ENCODE measurements around the gene C16orf74.
A peak's percentile ranks its signal among the peaks of the same experiment; 100 is the strongest.

Gene C16orf74

DNA sequence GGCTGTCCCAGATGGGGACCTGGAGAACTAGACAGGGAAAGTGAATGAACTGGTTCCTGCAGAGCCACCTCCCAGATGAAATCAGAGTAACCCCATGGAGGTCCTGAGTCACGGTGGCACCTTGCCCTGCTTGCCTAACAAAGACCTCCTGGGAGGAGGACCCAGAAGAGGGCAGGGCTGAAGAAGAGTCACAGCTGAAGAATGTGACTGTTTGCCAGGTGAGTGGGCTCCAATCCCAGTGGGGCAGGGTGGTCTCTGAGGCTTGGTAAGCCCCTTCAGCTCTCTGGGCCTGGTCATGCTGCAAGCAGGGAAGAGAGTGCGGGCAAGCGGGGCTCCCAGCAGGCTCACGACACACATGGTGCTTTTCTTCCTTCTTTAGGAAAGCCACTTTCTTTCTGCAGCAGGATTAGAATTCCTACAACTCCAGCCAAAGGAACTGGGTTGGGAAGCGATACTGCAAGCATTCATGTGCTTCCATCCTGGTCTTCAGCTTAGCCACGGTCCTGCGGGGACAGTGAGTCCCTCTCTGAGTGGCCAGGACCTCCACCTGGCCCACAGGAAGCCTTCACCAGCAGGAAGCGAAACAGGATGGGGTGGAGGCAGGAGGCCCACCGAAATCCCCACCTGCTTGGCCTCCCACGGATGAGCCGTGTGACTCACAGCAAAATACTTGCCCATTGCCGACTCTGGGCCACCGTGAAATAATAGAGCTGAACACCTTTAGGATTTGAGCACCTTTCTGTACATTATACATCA, 4.3 kb downstream of the C16orf74 start:
- no peak for DNase-seq

DNA sequence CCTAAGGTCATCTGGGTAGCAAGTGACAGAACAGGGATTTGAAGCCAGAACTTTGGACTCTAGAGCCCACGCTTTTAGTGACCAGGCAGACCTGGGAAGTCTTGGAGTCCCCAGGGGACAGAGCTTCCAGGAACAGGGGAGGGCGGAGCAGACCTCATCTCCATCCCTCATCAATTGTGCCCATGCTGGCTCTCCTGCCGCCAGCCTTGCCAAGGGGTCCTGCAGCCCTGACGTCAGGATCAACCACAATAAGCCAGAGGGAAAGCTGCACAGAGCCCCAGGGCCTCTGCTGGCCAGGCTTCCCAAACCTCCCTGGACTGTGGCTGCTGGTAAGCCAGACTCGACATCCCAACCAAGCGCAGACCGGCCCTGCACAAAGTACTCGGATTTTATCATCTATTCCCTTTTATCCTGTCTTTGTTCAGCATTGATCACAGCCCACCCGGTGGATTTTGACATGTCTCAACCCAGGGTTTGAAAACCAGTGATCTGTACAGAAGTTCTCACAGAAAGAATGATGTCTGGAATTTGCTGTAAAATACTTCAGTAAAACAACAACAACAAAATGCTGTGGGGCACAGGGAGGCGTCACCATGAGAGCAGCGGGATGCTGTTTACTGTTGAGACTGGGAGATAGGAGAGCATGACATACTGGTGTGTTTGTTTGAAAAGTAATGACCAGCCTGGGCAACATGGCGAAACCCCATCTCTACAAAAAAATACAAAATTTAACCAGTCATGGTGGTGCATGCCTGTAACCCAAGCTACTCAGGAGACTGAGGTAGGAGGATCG, 11.8 kb downstream of the C16orf74 start:
- no peak for DNase-seq

DNA sequence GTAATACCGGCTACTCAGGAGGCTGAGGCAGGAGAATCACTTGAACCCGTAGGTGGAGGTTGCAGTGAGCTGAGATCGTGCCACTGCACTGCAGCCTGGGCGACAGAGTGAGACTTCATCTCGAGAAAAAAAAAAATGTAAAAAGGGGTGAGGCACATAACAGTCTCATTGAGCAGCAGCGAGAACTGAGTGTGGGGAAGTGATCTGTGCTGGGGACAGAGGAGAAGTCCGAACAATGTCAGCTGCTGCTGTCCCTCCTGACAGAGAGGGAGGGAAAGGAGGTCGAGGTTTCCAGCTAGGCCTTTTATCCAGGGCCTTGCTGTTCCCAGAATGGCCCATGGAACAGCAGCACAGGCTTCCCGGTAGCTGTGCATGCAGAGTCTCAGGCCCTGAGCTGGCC, 14.0 kb downstream of the C16orf74 start:
- no peak for DNase-seq

DNA sequence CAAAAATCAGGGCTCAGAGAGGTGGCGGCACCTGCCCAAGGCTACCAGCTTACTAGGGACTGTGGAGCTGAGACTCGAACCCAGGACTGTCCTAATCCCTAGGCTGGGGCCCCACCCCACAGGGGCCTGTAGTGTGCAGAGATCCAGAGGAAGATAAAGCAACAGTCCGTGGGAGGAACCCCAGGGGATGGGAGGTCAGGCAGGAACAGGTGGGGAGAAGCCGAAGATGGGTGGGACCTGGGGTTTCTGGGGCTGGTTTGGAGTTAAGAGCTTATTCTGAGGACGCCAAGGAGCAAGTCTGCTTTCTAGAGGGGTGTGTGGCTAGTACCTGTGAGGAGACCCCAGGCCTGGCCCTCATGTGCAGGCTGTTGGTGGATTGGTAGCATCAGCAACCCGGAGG, 14.9 kb downstream of the C16orf74 start:
- DNase-seq, result no peak

DNA sequence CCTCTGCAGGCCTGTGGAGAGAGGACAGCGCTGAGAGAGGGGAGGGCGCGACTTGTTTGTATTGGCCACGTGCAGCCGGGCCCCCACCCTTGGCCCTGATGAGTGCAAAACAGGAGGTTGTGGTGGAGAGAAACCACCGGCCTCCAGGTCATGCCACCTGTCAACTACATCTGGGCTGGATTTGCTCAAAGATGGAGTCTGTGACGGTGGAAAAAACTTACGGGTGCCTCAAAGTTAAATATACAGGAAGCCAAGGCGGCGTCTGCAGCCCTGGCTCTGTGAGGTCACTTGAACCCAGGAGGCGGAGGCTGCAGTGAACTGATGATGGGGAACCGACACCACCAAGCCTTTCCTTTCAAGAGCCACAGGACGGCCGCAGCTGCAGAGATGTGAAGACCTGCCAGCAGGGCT, 15.7 kb downstream of the C16orf74 start:
- DNase-seq, result peak; percentile 45 to 46

DNA sequence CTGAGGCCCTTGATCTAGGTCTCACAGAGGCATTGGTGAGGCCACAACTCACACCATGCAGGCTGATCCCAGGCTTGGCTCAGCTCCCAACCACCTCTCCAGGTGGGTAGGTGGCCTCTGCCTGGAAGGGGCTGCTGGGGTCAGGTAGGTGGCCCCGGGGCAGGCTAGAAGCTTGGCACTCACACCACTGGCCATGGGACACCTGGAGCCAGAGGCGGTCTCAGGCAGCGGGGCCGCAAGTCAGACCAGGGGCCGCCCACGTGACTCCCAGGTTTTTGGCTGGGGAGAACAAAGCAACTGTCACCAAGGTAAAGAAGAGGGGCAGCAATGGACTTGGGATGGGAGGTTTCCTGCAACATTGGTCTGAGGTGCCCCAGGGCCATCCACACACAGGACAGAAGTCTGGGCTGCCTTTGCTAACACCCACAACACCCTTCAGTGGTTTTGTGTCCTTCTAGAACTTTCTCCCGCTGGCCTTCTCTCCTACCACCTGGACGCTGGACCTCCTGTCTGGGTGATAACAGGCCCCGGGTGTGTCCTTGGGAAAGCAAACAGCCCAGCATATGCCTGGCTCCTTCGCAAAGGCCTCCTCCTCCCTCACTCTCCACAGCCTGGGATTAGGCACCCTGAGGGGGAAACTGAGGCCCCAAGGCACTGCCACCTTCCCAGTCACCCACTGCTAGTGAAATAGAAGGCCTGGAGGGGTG, 16.4 kb downstream of the C16orf74 start:
- no peak for DNase-seq

DNA sequence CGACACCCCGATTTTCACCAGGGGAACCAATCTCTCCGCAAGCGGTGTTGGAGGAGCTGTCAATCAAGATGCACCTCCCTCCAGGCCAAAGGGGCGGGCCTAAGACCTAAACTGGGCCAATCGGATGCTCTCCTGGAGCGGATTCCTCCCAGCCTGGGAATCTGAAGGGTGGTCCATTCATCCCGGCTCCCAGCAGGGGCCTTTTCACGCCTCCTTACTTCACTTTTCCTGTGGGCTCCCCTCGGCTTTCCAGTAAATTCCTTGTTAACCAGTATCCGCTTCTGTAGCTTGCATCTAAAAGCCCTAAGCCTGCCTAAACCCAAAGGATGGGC, 17.1 kb downstream of the C16orf74 start:
- DNase-seq, result peak in 1 of 2 donors; percentile 41

DNA sequence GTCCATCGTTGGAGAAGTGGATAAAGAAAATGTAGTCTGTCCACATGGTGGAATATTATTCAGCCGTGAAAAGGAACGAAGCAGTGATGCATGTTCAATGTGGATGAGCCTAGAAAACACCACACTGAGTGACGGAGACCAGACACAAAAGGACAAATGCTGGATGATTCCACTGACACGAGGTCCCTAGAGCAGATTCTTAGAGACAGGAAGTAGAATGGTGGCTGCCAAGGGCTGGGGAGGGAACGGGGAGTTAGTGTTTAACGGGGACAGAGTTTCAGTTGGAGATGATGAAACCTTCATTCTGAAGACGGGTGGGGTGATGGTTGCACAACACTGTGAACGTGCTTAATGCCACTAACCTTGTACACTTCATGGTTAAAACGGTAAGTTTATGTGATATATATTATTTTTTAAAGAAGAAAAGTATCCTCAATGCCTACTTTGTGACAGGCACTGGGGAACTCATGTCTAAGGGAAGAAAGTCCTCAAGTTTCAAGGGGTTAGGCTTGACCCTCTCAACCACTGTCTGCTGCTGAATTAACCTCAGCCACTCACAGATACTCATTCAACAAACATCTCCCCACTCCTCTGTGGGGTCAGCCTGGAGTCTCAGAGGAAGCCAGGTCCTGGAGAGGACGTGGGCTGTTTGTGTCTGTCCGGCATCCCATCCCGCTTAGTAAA, 17.6 kb downstream of the C16orf74 start:
- DNase-seq, result peak in 1 of 2 donors; percentile 40

DNA sequence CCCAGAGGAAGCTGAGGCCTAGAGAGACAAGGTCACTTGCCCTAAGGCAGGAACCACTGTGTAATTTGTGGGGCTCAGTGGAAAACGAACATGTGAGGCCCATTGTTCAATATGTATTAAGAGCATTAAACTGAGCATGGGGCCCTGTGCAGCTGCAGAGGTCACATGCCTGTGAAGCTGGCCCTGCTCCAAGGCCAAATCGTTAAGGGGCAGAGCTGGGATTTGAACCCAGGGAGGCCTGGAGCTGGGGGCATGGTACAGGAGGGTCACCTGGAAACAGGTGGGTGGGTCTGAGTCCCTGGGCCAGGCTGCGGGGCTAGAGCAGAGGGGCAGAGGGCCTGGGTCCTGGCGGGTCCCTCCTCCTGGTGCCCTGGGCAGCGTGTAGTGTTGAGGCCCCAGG, 19.7 kb downstream of the C16orf74 start:
- no peak for DNase-seq

DNA sequence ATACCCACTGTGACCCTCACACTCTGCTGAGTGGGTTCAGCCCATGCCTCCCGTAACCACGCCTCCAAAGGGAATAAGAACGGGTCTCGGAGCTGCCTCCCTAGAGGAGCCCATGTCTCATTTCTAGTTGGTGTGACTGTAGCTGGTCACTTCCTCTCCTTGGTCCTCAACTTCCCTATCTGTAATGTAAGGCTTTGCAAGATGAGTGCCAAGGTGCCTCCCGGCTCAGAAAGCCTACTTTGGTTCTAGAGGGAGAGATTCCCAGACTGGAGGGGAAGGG, 20.8 kb downstream of the C16orf74 start:
- peak in 1 of 2 donors; percentile 24 for DNase-seq

DNA sequence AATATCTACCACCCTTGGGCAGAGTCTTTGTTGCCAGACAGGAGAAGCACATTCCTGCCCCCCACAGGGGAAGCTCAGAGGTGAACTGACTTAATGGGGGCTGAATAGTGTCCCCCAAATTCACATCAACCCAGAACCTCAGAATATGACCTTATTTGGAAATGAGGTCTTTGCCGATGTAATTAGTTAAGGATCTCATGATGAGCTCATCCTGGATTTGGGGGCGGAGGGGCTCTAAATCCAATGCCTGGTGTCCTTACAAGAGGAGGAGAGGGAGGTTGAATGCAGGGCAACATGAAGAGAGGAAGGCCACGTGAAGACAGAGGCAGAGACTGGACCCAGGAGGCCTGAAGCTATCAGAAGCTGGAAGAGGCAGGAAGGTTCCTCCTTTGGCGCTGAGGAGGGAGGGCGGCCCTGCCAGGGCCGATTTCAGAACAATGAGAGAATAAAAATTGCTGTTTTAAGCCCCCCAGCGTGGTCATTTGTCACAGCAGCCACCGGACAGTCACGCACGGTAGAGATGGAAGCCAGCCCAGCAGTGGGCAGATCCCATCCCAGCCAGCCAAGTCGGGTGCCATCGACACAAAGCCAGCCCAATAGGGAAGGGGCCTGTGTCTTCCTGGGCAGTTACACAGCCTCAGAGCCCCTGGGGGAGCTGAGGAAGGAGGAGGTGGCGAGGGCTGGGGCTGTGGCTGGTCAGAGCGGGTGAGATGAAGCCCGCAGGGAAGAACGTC, 21.3 kb downstream of the C16orf74 start:
- DNase-seq, result no peak

DNA sequence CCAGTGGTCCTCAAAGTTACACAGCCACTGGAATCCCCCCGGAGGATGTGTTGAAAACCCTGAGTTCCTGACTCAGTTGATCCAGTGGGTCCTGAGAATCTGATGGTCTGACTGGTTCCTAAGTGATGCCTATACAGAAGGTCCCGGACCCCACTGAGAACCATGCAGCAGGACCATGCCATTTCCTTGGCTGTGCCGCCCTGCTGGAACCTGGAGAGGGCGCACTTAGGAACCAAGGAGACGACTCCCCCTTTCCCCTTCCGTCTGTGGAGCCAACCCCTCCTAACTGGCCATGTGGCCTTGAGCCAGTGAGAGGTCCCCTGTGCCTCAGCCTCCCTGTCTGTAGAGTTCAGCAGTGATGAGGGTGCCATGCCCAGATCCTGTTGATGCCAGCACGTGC, 22.0 kb downstream of the C16orf74 start:
- DNase-seq, result no peak

DNA sequence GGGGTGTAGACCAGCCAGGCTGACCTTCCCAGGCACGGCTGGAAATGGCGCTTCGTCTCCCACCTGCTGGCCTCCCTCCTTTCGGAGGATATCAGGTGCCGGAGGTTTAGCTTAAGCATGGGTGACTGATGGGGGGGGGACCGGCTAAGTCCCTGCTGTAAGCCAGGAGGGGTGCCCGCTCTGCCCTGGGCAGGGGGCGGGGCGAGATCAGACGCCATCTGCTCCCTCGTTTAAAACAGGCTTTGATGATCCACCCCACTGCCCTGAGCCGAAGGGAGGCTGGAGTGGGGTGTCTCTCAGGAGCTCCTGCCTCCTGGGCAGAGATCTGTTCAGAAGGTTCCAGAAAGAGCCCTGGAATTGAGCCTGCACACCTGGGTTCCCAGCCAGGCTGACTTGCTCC, 26.0 kb downstream of the C16orf74 start:
- no peak for DNase-seq

DNA sequence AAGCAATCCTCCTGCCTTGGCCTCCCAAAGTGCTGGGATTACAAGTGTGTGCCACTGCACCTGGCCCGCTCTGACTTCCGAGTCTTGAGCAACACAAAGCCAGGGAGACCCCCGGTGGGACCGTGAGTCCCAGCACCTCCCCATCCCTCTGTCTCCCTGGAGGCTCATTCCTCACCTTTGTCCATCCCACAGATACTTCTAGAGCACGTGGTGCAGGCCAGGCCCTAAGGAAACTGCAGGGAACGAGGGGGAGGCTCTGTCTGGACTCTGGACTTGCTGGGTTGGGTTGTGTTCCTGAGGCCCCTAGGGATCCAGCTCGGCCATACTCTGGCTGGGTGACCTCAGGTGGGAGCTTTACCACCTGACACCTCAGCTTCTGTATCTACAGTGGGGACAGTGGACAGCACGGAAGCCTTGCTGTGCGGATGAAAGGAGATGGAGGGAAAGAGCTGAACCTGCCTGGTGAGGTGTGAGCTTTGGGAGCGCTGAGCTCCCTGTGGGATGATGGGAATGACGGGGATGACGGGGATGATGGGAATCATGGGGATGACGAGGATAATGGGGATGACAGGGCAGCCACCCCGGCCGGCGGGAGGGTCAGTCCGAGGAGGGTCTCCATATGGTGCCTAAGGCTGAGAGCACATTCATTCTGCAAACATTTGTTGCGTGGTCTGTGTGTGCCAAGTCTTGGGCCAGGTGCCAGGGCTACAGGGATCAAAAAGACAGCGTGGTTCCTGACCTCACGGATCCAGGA, 26.6 kb downstream of the C16orf74 start:
- DNase-seq, result no peak

DNA sequence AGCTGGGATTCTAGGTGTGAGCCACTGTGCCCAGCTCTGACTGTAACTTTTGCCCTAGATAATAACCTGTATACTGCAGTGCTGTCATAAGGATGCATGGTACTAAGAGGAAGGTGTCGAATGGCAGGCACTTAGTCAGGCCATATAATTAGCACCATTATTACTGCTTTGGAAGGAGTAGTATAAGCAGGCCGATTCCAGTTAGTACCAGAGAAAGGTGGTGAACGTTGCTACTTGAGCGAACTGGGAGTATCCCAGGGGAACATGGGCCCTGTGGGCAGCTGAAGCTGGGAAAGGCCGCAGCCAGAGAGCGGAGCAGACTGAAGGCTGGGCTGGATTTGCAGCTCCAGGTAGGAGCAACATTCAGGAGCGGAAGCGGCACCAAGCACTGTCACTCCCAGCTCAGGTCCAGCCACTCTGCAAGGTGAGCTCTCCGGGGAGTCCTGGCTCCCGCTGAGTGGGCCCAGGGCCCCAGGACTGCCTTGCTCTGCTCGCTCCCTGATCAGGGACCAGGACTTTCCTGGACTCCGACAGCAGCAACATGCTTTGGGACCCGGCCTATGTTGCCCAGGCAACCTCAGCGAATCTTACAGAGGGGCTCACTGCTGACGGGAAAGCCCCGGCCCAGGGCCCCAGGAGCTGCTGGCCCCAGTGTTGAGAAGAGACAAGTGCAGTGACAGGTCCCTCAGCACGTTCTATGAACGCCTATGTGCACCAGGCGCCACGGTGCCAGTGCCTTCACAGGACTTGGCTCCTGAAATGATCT, 28.6 kb downstream of the C16orf74 start:
- no peak for DNase-seq

DNA sequence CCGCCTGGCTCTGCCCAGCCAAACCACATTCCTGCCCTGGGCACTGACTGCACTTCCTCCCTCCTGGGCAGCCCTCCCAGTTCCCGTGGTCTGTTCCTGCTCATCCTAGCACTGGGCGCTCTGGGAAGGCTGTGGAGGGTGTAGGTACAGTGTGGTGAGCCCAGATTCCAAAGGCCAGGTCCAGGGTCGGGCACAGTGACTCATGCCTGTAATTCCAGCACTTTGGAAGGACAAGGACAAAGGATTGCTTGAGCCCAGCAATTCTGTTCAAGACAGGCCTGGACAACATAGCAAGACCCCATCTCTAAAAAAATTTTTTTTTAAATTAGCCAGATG, 30.6 kb downstream of the C16orf74 start:
- no peak for DNase-seq

DNA sequence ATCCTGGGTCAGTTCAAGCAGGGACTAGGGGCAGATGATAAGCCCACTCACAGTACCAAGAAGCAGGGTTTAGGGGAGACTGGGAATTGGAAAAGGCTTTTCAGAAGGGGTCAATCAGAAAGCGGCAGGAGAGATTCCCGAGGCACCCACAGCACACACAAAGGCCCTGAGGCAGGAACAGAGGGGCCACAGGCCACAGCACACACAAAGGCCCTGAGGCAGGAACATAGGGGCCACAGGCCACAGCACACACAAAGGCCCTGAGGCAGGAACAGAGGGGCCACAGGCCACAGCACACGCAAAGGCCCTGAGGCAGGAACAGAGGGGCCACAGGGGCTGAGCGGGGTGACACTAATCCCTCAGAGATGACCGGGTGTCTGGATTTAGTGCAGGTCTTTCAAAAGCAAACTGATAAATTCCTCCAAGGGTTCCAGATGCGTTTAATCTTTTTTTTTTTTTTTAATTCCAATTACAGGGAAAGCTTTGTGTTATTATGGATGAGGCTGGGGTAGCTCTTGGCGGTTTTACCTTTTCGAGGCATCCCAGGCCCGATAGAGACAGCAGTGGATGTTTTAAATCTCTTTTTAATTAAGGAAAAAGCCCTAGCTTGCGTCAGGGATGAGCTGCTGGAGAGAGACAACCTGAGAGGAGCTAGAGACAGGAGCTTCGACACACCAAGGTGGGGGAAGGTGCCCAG, 31.1 kb downstream of the C16orf74 start:
- no peak for DNase-seq

DNA sequence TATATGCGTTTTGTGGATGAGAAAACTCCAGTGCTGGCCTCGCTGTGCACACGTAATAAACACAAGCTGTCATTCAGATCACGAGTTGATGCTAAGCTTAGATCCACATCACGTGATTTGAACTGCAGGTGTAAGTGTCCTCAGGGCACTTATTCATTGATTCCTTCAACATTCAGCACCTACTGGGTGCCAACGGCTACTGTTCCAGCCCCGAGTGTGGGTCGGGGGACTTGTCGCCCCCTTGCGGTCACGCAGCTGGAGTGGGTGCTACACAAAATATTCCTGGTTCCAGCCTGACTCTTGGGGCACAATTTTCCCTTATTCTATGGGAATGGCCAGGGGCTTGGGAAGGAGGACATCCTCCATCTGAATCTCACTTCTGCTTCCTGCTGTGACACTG, 32.2 kb downstream of the C16orf74 start:
- no peak for DNase-seq

DNA sequence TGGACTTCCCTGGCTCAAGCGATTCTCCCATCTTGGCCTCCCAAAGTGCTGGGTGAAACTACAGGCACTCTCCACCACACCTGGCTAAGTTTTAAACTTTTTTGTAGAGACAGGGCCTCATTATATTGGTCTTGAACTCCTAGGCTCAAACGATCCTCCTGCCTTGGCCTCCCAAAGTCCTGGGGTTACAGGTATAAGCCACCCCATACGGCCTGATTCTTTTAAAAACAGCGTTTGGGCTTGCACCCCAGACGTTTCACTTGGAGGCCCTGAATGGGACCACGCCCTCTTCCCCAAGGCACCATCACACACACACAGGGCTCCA, 32.8 kb downstream of the C16orf74 start:
- no peak for DNase-seq

DNA sequence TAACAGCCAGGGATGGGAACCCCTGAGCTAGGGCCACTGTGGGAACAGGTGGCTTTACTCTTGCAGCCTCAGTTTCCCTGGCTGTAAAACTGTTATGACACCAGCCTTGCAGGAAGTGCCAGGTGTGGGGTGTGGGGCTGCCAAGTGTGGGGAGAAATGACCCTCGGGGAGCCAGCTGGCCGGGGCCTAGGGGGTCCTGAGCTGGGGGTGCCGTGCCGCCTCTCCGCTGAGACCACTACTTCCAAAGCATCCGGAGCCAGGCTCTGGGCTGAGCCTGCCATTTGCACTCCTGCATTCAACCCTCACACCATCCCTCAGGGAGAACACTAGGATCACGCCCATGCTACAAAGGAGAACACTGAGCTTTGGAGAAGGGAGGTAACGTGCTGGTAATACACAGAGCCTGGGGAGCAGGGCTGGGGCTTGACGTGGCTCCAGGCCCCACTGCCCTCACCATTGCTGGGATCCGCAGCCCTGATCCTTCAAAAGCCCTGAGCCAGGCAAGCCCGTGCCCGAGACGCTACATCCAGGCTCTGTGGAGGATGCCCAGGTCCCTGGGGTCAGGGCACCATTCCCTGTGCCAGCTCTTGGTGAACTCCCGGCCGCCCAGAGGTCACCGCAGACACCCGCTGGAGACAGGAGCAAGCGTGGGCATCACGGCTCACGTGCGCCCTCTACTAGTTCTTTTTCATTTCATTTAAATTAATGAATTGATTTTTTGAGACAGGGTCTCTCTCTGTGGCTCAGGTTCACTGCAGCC, 33.3 kb downstream of the C16orf74 start:
- peak; percentile 48 to 59 for DNase-seq

All from CD4-positive, alpha-beta T cell treated with Interleukin-1 beta for 1 hour (primary cell).